ENCODE measurements around the gene PVR.
"Not testable (repeated sequence)": the region's sequence is repeated elsewhere in the genome, so short reads cannot be mapped to it uniquely, and the experiment has no call there.

Gene PVR

DNA sequence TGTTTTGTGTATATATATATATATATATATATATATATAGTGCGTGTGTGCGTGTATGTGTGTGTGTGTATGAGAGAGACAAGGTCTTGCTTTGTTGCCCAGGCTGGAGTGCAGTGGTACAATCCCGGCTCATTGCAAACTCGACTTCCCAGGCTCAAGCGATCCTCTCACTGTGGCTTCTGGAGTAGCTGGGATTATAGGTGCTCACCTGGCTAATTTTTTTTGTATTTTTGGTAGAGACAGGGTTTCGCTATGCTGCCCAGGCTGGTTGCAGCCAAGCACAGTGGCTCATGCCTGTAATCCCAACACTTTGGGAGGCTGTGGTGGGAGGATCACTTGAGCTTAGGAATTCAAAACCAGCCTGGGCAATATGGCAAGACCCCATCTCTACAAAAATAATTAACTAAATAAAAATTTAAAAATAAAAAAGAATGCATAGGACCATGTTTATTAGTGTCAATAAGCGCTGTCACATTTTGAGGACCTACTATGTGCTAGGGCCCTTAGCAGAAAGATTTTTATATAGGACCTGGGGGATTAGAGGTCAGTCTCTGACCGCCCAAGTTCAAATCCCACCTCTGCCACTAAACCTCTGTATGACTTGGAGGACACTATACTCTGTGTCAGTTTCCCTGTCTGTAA lies 1.8 kb downstream of the PVR start:
- DNase-seq (ENCODE audit: low read depth), result no peak

DNA sequence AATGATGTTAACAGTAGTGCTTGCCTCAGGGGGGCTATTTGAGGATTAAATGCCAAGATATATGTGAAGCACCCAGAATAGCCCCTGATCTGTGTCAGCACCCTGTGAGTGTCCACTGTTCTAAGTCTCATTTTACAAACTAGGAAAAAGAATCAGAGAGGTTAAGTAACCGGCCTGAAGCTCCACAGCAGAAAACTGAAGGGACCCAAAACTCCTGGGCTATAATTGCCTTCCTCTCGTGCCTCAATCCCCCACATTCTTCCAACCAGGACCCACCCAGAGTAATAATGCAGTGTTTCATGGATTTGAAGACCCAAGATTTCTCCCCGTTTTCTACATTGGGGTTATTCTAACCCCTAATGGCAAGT lies 2.3 kb downstream of the PVR start:
- DNase-seq (ENCODE audit: low read depth), result no peak

DNA sequence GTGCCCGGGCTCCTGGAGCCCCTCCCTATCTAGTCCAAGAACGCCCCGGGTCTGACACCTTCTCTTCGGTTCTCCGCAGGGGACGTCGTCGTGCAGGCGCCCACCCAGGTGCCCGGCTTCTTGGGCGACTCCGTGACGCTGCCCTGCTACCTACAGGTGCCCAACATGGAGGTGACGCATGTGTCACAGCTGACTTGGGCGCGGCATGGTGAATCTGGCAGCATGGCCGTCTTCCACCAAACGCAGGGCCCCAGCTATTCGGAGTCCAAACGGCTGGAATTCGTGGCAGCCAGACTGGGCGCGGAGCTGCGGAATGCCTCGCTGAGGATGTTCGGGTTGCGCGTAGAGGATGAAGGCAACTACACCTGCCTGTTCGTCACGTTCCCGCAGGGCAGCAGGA lies 3.4 kb downstream of the PVR start:
- no peak for DNase-seq (ENCODE audit: low read depth)

DNA sequence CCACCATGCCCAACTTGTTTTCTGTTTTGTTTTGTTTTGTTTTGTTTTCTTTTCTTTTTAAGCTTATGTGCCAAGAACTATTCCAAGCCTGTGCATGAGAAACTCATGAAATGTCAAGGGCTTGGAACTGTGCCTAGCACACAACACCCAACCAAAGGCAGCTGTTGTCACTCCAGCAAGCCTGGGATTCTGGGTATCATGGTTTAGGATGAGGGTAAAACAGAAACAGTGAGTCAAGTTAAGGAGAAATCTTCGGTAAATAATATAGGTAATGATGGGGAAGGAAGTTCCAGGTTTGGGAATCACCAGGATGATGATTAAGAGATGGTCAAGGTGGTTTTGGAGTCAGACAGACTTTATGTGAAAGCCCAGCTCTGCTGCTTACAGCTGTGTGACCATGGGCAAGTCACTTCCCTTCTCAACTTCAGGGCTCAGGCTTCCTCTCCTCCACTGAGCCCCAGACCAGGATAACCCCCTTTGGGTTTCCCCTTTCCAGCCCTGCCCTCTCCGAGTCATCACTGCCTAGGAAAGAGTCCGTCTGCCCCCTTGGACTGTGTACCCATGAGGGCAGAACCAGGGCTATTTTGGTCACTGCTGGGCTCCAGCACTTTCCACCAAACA lies 5.0 kb downstream of the PVR start:
- DNase-seq (ENCODE audit: low read depth), result no peak

DNA sequence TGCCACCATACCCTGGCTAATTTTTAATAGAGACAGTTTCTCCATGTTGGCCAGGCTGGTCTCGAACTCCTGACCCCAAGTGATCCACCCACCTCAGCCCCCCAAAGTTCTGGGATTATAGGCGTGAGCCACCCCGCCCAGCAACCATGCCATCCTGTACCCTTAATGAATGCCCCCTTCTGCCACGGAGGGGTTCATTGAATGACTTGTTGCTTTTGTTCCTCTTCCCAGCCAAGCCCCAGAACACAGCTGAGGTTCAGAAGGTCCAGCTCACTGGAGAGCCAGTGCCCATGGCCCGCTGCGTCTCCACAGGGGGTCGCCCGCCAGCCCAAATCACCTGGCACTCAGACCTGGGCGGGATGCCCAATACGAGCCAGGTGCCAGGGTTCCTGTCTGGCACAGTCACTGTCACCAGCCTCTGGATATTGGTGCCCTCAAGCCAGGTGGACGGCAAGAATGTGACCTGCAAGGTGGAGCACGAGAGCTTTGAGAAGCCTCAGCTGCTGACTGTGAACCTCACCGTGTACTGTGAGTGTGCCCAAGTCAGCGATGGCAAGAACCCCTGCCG lies 6.0 kb downstream of the PVR start:
- no peak for DNase-seq (ENCODE audit: low read depth)

DNA sequence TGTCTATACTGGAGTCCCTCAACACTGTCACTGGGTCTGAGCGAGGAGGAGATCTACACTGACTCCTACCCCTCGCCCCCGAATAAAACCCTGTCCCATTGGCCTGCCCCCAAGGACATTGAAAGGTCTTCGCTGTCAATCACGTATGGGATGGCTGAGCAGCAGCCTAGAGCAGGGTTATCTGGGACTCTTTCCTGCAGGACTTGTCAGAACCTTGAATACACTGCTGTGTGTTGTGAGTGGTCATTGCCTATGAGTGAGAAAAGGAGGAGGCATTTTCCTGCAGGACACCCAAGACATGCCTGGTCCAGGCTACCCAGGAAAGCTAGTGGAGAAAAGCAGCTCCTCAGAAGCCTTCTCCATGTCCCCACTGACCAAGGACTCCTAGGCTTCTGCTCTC lies 9.6 kb downstream of the PVR start:
- DNase-seq (ENCODE audit: low read depth), result no peak

DNA sequence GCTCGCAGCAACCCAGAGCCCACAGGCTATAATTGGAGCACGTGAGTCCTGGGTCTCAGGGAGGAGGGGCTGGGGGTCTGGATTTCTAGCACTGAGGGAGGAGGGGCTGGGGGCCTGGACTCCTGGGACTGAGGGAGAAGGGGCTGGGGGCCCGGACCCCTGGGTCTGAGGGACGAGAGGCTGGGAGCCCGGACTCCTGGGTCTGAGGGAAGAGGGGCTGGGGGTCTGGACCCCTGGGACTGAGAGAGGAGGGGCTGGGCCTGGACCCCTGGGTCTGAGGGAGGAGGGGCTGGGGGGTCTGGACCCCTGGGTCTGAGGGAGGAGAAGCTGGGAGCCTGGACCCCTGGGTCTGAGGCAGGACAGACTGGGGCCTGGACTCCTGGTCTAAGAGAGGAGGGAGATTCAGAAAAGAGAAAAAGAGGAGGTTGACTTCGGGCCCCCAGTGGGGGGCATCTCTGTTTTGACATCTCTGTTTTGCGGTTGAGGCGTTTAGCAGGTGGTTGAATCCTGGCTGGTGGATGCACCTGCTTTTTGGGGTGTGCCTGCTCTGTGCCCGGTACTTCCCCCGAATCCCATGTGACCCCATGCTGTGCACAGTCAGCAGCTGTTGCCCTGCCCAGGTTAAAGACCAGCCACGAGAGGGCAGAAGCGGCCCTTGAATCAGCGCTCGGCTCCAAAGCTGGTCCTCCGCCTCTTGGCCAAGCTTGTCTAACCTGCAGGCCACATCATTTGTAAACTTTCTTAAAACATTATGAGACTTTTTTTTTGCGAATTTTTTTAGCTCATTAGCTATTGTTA lies 10.5 kb downstream of the PVR start:
- no peak for DNase-seq (ENCODE audit: low read depth)

DNA sequence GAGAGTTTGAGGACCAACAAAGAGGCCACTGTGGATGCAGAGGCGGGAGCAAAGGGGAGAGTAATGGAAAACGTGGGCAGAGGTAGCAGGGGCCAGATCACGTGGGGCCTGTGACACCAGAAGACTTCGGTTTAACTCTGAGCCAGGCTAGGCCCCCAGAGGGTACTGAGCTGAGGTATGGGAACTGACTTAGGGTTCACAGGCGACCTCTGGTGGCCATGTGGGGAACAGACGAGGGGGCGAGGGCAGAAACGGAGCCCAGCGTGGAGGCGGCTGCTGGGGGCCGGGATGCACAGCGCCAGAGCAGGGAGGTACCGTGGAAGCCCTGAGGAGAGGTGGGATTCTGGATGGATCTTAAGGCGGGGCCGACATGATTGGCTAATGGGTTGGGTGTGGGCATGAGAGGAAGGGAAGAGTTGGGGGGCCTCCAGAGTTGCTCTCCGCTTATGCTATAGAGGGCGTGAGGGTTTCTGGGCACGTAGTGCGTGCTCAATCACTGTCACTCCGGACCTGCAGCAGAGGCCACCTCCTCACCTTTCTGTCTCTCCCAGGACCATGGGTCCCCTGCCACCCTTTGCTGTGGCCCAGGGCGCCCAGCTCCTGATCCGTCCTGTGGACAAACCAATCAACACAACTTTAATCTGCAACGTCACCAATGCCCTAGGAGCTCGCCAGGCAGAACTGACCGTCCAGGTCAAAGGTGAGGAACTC lies 13.7 kb downstream of the PVR start:
- no peak for DNase-seq (ENCODE audit: low read depth)

DNA sequence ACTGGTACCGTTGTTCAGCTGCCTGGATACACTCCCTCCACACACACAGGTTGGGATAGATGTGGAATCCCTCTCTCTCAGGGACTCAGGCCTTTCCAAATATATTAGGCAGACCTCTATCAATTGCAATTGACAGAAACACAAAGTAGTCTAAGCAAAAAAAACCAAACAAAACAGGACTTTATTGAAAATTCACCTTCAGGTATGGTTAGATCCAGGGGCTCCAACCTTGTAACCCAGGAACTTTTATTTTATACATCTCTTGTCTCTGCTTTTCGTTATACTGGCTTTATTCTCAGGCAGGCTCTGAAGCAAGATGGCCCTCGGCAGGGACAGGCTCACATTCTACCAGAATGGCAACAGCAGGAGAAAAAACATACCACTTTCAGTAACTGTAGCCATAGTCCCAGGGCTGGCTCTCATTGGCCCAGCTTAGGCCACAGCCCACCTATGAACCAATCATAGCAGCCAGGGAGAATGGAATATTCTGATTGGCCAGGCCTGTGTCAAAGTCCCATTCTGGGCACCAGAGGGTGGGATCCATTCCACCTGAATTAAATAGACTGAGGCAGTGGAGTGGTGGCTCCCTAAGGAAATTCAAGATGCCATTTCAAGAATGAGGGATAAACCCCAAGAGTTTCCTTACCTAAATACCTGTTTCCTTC lies 14.5 kb downstream of the PVR start:
- DNase-seq (ENCODE audit: low read depth), result no peak

DNA sequence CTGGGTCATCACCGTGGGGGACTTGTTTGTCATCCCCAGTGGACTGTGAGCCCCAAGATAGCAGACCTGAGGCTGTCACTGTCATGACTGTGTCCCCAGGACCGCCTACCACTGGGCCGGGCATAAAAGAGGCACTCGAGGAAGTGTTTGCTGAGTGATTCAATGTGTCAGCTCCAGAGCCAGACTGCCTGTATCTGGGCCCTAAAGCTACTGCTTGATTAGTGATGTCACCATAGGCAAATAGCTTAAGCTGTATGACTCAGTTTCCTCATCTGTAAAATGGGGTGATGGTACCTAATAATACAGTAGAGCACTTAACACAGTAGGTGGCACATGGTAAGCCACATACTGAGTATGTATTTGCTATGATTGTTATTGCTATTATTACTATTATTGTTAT lies 16.4 kb downstream of the PVR start:
- no peak for DNase-seq (ENCODE audit: low read depth)

DNA sequence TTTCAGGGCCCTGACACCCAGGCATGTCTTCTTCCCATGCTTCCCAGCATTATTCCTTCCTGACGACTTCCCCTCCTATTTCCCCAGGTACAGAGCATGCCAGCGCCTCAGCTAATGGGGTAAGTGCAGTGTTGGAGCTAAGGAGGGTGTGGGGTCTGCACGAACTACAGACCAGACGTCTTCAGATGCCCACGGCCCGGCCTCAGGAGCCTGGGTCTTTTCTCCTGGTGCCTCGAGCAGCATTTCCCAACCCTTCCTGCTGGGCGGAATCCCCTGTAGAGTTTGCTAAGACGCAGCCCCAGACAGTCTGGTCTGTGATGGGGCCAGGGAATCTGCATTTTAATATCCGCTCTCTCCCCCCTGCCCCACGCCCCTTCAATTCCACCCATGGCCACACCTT lies 17.5 kb downstream of the PVR start:
- no peak for DNase-seq (ENCODE audit: low read depth)

DNA sequence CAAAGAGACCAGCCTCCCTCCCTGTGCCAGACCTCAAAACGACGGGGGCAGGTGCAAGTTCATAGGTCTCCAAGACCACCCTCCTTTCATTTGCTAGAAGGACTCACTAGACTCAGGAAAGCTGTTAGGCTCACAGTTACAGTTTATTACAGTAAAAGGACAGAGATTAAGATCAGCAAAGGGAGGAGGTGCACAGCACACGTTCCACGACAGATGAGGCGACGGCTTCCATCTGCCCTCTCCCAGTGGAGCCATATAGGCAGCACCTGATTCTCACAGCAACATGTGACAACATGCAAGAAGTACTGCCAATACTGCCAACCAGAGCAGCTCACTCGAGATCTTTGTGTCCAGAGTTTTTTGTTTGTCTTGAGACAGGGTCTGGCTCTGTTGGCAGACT lies 18.2 kb downstream of the PVR start:
- DNase-seq (ENCODE audit: low read depth), result no peak

DNA sequence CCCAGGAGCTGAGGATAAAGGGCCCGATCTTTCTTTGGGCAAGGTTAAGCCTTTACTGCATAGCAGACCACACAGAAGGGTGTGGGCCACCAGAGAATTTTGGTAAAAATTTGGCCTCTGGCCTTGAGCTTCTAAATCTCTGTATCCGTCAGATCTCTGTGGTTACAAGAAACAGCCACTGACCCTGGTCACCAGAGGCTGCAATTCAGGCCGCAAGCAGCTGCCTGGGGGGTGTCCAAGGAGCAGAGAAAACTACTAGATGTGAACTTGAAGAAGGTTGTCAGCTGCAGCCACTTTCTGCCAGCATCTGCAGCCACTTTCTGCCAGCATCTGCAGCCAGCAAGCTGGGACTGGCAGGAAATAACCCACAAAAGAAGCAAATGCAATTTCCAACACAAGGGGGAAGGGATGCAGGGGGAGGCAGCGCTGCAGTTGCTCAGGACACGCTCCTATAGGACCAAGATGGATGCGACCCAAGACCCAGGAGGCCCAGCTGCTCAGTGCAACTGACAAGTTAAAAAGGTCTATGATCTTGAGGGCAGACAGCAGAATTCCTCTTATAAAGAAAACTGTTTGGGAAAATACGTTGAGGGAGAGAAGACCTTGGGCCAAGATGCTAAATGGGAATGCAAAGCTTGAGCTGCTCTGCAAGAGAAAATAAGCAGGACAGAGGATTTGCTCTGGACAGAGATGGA lies 19.1 kb downstream of the PVR start:
- no peak for DNase-seq (ENCODE audit: low read depth)

DNA sequence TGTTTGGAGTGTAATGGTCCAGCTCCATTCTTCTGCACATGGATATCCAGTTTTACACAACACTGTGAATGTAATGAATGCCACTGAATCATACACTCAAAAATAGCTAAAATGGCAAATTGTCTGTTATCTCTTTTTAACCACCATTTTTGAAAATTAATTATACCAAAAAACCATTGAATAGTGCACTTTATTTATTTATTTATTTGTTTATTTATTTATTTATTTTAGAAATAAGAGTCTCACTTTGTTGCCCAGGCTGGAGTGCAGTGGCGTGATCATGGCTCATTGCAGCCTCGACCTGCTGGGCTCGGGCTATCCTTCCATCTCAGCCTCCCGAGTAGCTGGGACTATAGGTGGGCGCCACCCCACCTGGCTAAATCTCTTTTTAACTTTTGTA lies 20.3 kb downstream of the PVR start:
- DNase-seq (ENCODE audit: low read depth), result no peak

DNA sequence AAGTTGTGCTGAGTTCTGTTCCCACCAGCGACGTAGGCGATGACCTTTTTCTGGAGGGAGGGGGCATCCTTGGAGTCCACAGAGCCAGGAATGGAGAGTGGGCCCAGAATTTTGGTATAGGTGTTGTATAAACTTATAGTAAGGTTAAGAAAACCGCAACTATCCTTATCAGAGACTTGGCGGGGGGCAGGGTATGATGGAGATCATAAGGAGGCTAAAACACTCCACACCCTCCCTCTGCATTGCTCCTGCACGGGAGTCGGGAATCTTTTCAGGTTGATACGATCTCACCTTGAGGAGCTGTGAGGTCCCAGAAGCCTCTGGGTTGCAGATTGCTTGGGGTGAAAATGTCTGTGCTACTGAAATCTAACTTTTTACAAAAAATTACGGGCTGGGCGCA lies 21.3 kb downstream of the PVR start:
- DNase-seq (ENCODE audit: low read depth), result no peak

DNA sequence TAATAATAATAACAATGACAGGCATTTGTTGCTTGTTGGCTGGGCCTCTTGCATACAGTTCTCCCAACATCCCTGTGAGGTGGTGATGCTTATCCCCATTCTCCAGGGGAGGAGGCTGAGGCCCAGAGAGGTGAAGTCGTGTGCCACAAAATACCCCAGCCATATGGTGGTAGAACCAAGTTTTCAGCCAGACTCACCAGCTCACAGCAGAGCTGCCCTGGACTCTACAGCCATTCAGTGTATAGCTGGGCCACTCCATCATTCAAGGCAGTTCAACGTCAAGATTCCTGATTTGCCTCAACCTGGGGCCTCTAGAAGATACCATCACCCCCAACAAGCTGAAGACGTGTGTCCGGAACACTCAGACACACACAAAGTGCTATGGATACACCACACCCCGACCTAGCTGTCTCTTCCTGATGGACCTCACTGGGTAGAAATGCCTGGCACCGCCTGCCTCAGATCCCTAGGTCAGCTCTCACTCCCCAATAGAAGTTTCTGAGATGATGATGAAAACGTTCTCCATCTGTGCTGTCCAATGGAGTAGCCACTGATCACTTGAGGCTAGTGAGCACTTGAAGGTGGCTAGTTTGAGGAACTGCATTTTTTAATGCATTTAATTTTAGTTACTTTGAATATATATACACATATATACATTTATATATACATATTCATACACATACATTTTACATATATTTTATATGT lies 23.3 kb downstream of the PVR start:
- no peak for DNase-seq (ENCODE audit: low read depth)

DNA sequence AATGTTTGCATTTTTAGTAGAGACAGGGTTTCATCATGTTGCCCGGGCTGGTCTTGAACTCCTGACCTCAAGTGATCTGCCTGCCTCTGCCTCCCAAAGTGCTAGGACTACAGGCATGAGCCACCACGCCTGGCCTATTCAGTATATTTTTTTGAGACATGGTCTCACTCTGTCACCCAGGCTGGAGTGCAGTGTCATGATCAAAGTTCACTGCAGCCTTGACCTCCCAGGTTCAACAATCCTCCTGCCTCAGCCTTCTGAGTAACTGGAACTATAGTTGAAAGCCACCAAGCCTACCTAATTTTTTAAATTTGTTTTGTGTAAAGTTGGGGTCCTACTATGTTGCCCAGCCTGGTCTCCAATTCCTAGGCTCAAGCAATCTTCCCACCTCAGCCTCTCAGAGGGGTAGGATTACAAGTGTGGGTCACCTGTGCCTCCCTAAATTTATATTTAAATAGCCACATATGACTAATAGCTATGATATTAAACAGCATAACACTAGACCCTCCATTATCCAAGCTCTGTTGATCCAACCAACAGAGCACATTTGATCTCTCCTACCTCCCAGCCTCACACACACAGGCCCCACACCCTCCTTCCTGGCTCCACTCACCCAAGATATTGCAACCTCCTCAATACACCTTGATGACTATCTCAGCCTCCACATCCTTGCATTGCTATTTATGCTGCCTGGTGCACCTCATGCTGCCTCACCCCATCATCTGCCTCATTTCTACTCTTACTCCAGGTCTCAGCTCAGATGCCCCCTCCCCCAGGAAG lies 25.5 kb downstream of the PVR start:
- DNase-seq (ENCODE audit: low read depth), result no peak

DNA sequence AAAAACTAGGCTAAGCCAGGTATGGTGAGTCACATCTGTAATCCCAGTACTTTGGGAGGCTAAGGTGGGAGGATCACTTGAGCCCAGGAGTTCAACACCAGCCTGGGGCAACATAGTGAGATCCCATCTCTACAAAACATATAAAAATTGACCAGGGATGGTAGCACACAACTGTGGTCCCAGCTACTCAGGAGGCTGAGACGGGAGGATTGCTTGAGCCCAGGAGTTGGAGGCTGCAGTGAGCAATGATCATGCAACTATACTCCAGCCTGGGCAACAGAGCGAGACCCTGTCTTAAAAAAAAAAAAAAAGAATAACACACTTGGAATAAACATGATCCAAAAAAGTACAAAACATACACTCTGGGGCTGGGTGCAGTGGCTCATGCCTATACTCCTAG lies 26.3 kb downstream of the PVR start:
- DNase-seq (ENCODE audit: low read depth), result not testable (repeated sequence)

DNA sequence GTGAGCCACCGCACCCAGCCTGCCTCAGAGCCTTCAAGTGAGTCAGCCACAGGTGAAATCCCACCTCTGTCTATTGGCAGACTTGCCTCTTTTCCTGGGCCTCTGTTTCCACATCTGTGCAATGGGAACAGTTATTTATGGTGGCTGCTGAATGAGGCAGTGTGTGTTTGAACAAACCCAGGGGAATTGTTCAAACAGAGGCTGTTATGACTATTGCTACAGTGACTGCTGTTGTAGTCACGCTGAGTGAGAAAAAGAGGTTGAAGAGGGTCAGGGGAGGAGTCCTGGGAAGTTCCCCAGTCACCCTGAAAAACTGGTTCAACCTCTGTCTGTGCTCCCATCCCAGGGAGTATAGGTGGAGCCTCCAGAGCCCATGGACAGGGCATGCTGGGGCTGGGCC lies 27.7 kb downstream of the PVR start, which contains the start of gene CEACAM19:
Gene CEACAM19 (plus strand): TSS at position 83 of the 400 bp plus-strand sequence. CDS start 450 bp downstream, outside the sequence.
- no peak for DNase-seq (ENCODE audit: low read depth)

DNA sequence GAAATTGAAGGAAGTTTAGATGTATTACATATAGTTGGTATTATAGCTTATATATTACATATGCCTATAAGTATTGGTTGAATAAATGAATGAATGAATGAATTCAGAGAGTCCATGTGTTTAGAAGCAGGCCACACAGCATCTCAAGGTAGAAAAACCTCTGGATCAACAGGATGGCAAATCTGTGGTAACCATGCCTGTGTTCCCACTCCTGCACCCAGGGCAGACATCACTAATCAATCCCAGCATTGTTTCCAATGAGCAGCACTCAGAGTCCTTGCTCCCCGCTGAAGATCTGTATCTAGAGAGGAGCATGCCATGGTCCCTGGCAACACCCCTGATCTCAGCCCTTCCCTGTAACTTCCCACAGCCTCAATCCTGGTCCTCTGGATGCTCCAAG lies 28.5 kb downstream of the PVR start:
- no peak for DNase-seq (ENCODE audit: low read depth)

Data from HS-5 (cell line).